ENCODE results near the gene FAM234B.
"Not testable (repeated sequence)": the region's sequence is repeated elsewhere in the genome, so short reads cannot be mapped to it uniquely, and the experiment has no call there.

The FAM234B gene

DNA sequence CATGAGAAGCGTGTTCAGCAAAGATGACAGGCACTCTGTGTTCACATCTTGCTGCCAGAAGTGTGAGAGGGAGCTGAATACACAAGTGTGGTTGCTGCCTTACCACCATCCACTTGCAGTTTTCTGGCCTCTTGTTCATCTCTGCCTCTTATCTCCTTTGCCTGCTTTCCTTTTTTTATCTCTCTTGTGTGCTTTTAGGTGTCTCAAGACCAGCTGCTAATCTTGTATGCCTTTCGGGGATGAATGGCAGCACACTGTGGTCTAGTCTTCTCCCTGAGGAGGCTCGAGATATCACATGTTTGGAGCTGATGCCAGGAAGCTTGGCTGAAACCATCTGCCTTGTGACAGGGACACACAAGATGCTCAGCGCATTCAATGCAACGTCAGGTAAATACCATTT, 17.2 kb downstream of the FAM234B start:
- no peak for DNase-seq

DNA sequence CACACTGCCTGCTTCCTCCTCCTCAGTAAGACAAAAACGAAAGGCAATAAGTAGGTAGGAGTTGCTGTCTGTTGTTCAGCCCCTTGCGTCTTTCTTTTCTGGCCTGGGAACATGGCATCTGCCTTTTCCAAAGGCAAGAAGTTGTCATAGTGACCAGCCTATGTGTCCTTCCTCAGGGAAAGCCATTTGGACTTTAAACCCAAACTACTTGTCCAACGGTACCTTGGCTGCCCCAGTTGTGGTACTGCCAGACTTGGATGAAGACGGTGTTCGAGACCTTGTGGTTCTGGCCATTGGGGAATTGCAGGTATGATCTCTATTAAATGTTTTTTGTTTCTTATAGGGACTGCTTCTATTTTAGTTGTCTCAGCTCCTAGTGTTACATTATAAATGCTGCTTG, 18.5 kb downstream of the FAM234B start:
- no peak for DNase-seq

DNA sequence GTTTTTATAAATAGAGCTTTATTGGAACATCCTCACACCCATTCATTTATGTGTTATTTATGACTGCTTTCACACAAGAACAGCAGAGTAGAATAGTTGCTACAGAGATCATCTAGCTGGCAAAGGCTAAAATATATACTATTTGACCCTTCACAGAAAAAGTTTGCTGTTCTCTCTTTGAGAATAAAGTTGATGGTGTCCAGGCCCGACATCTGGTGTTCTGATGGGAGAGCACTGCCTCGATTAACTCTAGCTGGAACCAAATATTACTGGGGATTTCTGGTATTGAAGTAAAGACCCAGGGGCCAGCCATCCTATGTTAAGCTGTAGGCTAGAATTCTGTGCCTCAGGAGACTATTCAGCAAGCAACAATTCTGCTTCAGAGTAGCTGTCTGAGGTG, 21.8 kb downstream of the FAM234B start:
- DNase-seq: no peak

DNA sequence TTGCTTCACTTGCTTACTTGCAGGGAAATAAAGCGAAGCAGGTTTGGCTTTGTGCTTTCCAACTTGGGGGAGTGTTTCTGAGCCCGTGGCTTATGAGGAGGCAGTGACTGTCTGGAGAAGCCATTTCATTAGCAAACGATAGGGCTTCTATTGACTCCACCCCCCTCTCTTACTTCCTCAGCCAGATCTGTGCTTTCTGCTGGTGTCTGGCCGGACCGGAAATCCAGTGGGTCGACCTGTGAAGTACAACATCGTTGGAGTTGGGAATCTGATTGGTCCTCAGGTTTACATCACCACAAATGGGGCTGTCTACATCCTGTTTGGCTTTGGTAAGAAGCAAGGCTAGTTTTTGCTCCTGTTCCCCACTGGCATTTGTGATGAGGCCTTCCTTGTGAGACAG, 22.3 kb downstream of the FAM234B start:
- no peak for DNase-seq

DNA sequence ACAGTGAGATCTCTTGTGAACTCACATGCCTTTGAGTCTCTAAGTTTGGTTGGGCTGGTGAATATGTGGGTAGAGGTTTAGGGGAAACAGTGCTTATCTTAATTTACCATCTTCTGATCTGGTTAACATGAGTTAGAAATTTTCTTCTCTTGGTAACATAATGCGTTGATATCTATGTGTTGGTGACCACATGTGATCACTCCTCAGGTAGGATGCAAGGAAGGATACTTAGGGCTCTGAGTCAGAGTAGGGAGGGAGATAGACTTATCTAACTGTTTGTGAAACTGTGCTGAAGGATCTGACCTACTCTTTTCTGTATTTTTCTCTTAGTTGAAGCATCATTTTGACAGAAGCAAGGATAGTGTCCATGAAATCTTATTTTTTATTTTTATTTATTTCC, 23.1 kb downstream of the FAM234B start:
- DNase-seq: no peak

DNA sequence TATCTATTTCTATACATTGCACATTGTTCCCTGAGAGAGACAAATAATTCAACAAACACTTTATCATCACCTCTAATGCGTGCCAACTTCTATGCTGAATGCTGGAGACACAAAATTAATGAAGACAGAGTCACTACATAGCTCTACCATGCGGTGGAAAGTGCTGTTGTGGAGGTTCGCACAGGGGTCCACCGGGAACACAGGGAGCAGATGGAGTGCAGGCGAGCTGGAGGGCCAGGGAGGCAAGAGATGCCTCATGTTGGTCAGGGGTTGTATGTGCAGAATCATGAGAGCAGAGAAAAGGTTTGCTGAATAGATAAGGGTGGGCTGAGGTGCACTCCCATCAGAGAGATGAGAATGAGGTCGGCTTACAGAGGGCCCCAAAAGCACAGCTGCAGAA, 25.2 kb downstream of the FAM234B start:
- DNase-seq: no peak

DNA sequence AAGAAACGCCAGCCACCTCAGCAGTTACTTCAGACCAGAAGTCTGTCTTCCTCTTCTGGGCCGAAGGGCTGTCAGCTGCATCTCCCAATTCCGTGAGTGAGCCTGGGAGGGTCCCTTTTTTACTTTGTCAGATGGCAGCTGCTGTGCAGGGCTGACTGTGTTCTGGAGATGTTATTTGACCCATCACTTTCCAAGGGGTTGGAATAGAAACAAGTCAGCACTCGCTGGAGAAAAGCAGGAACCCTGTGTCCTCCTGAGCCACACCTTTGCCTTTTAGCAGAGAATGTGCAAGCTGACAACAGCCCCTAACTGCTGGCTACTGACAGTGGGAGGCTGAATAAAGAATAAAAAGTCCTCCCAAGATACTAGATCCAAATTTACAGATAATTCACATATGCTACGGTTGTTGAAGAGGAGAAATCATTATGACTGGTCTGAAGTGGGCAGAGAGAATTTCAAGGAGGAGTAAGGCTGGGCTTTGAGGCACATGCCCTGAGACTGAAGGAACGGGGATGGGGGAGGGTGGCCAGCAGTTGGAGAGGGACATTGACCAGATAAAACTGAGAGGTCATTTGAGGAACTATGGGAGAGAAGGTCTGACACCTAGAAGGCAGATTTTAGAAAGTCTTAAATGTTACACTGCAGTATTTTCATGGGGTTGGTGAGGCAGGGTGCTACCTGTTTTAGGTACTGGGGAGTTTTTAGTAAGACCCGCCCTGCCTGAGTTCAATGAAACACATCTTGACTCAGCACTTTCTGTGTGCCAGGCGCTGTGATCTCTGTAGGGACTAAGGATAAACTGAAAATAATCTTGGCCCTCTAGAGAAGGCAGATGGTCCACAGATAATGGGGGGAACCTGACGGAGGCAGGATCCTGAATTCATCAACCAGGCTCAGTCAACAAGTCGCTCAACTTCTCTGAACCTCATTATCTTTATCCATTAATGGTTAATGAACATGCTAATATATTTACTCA, 27.4 kb downstream of the FAM234B start:
- DNase-seq: no peak

DNA sequence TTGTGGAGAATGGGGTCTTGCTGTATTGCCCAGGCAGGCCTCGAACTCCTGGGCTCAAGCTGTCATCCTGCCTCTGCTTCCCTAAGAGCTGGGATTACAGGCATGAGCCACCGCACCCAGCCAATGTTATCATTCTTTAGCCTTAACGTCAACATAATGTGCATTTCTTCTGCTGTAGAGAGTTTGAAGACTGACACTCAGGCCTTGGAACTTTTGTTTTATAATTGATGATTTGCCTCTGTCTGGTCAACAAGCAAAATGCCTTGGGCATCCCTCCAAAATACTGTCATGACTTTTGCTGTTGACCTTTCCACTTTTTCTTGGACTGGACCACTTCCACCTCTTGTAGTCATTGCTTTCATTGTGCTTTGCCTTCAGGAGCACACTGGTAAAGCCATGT, 29.0 kb downstream of the FAM234B start:
- DNase-seq: no peak

DNA sequence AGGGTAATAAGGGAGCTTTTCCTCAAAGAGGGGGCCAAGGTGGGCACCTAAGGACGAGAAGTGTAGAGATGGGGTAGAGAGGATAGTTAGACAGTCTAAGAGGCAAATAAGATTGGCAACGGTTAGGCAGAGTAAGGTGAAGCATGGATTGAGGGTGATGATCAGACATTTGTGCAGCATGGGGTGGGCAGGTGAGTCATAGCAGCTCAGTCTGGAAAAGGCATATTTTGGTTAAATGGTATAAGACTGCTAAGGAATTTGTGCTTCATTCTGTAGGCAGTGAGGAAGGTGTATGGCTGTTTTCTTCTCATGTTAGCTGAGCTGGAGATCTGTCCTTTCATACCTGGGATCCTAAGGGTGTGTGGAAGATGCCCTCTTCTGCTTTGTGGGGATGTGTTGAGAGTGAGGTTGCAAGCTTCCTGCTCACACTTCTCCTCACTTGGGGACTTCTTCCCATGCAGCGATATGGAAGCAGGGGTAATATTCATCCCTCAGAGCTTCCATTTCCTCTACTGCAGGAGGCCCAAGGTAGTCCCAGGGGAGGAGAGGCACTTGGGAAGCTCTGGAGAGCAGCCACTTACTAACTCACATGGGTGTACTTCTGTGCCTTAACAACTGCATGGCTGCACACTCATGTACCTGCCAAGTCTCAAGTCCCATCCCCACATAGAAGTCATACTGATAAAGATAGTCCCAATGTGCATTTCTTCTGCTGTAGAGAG, 30.4 kb downstream of the FAM234B start:
- peak; percentile 20 for DNase-seq

DNA sequence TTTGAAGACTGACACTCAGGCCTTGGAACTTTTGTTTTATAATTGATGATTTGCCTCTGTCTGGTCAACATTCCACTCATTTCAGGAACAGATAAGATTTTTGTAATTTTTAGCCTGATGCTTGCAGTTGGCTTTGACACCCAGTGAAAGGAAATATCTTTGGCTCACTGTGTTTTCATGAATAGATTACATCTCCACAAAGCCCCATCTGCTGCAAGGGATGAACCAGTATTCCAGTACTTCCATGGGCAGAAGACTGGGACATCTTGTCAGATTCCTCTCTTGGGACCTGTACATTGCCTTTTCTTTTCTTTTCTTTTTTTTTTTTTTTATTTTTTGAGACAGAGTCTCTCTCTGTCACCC, 30.9 kb downstream of the FAM234B start:
- peak; percentile 55 for DNase-seq

DNA sequence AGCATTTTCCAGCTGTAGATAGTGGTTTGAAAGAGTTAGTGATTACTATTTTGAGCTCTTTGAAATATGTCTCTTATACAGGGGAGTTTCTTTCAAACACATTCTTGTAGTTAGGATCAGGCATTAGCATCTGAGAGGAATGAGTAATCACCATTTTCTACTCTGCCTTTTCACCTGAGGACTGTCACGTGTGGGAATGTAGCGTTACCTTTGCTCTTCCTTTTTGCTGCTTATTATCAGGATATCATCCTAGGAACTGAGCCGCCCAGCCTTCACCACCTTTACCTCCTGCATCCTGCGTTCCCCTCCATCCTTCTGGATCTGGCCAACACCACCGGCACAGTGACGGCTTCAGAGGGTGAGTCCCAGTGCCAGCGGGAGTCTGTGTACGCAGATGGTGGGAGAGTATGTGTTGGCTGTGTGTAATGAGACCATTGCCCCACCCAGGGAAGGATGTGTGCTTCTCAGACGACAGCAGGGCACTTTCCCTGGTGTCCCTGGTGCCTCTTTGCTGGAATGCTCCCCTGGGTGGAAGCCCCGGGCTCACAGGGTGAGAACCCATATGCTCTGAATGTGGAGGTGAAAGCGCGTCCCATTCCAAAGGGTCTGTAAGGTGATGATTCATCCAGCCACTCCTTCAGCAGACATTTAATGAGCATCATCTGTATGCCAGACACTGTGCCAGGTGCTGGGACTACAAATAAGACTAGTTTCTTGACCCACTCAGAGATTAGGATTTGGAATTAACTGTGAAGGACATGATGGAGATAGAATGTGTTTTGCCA, 31.8 kb downstream of the FAM234B start:
- no peak for DNase-seq

DNA sequence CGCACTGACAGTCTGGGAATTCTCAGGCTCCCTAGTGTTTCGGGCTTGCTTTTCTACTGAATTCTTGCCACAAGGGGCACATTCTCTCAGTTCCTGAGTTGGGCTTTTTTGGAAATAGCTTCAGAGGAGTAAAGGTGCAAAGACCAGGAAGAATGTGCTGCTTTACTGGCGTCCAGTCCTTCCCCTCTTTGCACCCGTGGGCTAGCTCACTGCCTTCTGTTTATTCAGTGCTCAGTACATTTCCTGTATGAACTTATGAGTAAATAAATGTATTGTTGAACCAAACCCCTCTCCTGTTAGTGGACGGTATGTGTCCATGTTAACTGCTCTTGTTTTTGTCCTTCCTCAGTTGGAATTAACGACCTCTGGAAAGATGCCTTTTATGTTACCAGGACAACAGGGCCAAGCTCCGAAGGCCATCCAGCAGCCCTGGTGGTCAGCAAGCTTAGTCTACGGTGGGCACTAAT, 35.3 kb downstream of the FAM234B start:
- no peak for DNase-seq

DNA sequence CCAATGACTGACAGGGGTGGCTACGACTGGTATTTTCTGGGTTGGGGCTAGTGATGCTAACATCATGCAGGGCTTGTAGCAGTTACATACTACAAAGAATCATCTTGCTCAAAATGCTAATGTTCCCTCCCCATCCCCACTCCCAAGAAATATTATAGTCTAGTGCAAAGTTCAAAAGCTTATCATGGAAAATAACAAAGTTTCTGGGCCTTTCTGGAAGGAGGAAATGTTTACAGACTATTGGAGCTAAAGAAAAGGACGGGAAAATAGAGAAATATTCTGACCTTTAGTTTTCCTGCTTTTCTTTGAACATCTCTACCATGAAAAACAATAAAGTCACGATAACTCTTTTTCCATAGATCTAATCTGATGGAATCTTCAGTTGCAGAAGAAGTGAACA, 36.1 kb downstream of the FAM234B start:
- no peak for DNase-seq

DNA sequence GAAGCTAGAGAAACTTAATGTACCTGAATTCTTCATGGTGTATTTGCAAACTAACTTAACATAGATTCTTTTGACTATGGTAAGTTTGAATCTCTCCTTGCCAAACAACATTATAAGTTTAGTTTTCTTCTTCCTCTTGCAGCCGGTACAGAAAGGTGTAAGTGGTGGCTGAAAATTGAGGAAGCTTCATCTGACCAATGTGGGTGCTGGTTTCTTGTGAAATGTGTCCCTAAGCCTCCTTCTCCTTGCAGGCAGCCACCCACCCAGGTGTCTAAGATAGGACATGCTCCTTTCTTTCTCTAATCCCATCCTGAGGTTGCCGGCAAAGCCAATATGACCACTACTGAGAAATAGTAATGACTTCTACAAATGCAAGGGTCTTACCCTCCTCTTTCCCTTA, 38.7 kb downstream of the FAM234B start:
- no peak for DNase-seq

DNA sequence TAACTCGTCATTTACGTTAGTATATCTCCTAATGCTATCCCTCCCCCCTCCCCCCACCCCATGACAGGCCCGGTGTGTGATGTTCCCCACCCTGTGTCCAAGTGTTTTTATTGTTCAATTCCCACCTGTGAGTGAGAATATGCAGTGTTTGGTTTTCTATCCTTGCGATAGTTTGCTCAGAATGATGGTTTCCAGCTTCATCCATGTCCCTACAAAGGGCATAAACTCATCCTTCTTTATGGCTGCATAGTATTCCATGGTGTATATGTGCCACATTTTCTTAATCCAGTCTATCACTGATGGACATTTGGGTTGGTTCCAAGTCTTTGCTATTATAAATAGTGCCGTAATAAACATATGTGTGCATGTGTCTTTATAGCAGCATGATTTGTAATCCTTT, 39.5 kb downstream of the FAM234B start:
- DNase-seq: not testable (repeated sequence)

DNA sequence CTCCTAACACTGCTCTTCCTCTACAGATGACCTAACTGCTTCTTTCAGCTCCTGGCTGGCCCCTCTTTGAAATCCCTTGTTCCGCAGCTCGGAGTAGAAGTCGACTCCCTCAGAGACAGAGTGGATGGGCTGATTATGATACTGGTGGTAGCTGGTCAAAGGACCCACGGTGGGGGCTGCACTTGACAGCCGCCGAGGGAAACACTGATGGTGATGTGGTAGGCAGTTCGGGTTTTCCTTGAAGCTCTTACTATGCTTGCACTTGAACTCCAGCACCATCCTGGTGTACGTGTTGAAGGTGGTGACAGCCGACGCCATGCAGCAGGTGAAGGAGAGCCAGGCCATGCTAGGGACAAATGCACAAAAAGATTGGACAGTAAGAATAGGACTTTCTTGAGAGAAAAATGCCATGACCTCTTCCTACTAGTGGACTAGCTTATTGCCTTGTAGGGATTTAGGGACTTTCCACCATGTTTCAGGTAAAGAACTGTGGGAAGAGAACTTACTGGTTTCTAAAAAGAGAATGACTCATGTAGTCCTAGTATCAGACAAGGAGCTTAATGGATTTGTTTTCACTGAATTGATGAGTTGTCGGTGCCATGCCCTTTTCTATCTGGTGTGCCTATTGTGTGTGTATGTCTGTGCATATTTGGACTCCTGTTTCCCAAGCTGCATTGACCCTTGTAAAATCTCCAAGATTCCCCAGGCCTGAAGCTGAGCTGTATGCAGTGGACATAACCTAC, 40.9 kb downstream of the FAM234B start:
- DNase-seq: no peak

DNA sequence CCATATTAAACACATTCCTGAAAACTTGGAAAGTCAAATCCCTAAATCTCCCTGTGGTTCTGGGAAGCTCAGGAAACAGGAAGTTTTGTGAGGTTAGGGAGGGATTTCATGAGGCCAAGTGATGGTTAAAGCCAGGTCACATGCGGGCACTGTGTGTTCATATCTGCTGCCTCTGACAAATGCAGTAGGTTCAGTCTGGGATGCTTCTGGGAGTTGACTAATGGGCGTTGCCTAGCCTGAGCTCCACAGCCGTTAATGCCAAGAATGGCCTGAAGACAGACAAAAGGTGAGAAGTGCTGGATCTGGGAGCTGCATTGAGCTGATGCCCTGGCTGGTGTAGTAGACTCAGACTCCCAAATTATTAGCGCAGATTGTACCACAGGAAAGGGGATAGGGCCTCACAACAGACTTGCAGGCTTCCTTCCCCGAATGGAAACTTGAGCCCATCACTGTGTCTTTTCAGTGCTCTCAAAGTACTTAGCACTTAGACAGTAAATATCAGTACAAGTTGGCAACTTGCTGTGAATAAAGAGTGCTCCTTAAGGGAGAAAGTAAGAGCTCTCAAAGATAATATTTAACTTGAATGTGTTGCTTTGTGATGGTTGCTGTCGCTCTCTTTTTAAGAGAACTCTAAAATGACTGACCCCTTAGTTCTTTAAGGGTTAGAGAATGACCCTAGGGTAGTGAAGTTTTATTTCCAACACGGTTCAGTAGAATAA, 41.9 kb downstream of the FAM234B start:
- no peak for DNase-seq

DNA sequence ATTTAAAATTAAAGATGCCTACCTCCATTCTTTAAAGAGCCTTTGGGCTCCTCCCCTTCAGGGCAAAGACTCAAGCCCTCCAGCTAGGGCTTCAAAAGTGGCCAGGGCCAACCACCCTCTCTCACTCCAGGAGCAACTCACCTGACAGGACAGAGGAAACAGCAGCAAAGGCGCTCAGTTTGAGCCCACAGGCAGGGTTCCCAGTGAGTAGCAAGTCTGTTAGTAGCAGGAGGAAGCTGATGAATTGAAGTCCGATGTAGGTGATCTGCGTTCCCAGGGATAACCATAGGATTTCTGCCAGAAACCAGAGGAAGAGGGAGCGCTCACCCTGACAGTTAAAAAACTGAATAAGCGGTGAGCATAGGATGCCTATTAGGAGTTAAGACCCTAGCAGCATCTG, 43.6 kb downstream of the FAM234B start:
- DNase-seq: no peak

DNA sequence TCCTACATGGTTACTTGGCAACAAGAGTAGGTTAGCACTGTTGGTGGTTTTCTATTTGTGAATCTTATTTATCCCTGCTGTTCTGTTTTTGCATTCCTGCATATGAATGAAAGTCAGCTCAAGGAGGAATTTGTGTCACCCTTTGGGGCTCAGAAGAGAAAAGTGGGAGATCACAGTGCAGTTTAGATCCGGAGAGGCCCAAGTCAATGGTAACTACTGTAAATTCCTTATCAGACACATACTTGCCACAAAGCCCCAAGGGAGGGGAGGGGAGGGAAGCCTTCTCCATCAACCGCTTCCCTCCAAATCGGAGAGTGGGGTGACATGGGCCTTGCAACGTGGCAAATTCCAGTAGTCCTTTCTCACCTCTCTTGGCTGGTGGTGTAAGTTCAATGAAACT, 44.3 kb downstream of the FAM234B start:
- DNase-seq: no peak

DNA sequence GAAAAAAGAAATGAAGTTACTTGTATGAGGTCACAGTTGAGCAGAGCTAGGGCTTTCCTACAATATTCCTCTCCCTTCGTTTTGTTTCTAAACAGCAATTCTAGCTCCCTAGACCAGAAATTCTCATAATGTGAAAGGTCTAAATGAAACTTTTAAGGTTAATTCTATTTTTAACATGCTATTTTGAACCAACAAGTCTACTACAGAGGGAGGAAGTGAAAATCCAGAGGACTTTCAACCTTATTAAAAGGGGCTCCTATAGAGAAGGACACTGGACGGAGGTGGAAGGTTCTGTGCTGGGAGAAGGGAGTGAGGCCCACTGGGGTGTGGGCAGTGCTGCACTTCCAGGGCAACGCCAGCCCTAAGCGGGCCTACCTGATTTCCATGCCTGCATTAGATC, 45.9 kb downstream of the FAM234B start:
- no peak for DNase-seq

DNA sequence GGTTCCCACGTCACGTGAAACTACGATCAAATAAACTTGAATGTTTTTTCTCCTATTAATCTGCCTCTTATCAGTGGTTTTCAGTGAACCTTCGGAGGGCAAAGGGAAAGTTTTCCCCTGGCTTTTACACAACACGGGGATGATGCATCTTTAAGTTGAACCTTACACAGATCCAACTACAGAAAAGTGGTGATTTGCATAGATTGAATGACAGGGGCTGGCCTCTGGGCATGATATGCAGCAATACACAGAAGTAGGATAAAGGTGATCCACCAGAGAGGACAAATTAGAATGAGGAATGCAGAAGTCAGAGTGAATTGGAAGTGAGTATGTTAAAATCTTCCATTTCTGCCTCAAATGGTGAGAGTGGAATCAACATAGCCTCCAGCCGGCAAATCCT, 47.7 kb downstream of the FAM234B start:
- no peak for DNase-seq
